Glutamatergic neuron (in vitro differentiated cells): ENCODE data around the gene ACSL5. TPM values are rescaled to one million over a fixed set of nuclear protein-coding genes. Genes with fewer than 3 reads are reported as not detected.

Experiments
- DNase-seq: peaks from one replicate; pipeline ENCODE4 v3.0.0; 2022
- H3K27ac Mint-ChIP-seq: one replicate; pipeline ENCODE4 v1.8.0; 2020; ENCODE audit warnings: mild to moderate bottlenecking, mixed read lengths, inconsistent platforms; ENCODE audit not compliant: unreplicated experiment
- H3K27me3 Mint-ChIP-seq: one replicate; pipeline ENCODE4 v1.8.0; 2020; ENCODE audit warnings: mild to moderate bottlenecking, moderate library complexity, mixed read lengths, inconsistent platforms; ENCODE audit not compliant: unreplicated experiment
- H3K36me3 Mint-ChIP-seq: one replicate; pipeline ENCODE4 v1.8.0; 2020; ENCODE audit warnings: mild to moderate bottlenecking, mixed read lengths, inconsistent platforms; ENCODE audit not compliant: unreplicated experiment
- H3K4me1 Mint-ChIP-seq: one replicate; pipeline ENCODE4 v1.8.0; 2020; ENCODE audit warnings: mild to moderate bottlenecking, low read depth, mixed read lengths, inconsistent platforms; ENCODE audit not compliant: unreplicated experiment
- H3K4me3 Mint-ChIP-seq: one replicate; pipeline ENCODE4 v1.8.0; 2020; ENCODE audit warnings: mild to moderate bottlenecking, mixed read lengths, inconsistent platforms; ENCODE audit not compliant: unreplicated experiment
- H3K9me3 Mint-ChIP-seq: one replicate; pipeline ENCODE4 v1.8.0; 2020; ENCODE audit warnings: mild to moderate bottlenecking, moderate library complexity, mixed read lengths, inconsistent platforms; ENCODE audit not compliant: unreplicated experiment
- total RNA-seq: library from RNA; stranded (reverse); fragmentation: NEBNext Ultra II Directional; extraction: Animal tissue kit (Norgen Biotek cat#: 25700); gene quantifications from one replicate; pipeline ENCODE4 v1.2.1, GENCODE V29; 2021; ENCODE audit not compliant: unreplicated experiment
- TF ChIP-seq, protein P1 (sequence below): fragments of 200-600 bp; sonication (generic); IDR thresholded peaks from one replicate; pipeline ENCODE4 v1.5.0; 2021; ENCODE audit not compliant: partially characterized antibody, unreplicated experiment

ACSL5 gene
- total RNA-seq, 1 donor from 2014 or later, result not detected

DNA sequence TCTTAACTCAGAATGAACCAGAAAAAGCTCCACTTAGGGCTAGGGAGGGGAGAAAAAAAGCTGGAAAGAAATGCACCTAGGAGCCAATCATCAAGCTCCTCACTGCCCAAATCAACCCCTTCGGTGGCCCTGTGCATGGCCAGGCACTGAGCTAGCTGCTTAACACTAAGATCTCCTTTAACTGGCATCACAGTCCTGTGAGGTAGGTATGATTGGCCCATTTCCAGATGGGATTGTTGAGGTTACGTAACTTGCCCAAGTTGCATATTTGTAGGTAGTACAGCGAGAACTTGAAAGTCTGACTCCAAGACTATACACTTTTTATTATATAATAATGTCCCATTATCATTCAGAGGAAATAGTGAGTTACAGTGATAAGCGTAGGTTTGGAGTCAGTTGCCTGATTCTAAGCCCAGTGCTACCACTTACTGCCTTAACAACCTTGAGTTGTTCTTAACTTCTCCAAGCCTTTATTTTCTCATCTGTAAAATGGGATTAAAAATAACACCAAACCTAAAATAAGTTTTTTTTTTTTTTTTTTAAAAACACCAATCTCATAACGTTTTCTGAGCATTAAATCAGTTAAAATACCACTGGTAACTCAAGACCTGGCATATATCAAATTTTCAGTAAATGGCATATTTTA is 37.2 kb upstream of the ACSL5 start:
- H3K36me3 Mint-ChIP-seq, result no peaks in the 10 kb centered on the region
- no peaks in the 10 kb centered on the region for H3K9me3 Mint-ChIP-seq
- TF ChIP-seq, protein P1, sequence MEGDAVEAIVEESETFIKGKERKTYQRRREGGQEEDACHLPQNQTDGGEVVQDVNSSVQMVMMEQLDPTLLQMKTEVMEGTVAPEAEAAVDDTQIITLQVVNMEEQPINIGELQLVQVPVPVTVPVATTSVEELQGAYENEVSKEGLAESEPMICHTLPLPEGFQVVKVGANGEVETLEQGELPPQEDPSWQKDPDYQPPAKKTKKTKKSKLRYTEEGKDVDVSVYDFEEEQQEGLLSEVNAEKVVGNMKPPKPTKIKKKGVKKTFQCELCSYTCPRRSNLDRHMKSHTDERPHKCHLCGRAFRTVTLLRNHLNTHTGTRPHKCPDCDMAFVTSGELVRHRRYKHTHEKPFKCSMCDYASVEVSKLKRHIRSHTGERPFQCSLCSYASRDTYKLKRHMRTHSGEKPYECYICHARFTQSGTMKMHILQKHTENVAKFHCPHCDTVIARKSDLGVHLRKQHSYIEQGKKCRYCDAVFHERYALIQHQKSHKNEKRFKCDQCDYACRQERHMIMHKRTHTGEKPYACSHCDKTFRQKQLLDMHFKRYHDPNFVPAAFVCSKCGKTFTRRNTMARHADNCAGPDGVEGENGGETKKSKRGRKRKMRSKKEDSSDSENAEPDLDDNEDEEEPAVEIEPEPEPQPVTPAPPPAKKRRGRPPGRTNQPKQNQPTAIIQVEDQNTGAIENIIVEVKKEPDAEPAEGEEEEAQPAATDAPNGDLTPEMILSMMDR, result no peak
- DNase-seq, result no peak
- peaks cover 2% of the 10 kb centered on the region for H3K27me3 Mint-ChIP-seq
- no peak overlapping the region for H3K4me3 Mint-ChIP-seq
- H3K27ac Mint-ChIP-seq, result no peak overlapping the region
- peaks cover 4% of the 10 kb centered on the region for H3K4me1 Mint-ChIP-seq

DNA sequence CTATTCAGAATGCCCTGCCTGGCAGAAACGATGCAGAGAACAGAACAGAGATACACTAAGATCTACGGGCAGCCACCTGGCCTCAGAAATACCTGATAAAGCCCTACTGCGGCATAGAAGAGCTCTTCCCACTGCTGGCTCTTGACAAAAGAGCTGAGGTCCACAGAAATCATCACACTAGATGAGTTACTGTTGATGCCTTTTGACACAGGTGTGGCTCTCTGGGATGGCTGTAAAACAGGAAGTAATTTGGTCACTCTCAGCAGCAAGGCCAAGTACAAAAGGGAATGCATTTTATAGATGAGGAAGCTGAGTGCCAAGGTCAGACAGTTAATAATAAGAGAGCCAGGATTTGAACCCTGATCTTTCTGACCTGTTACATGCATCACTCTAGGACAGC is 35.0 kb upstream of the ACSL5 start:
- H3K9me3 Mint-ChIP-seq, result no peaks in the 10 kb centered on the region
- H3K4me3 Mint-ChIP-seq, result no peak overlapping the region
- DNase-seq, result no peak
- peaks cover 2% of the 10 kb centered on the region for H3K27me3 Mint-ChIP-seq
- no peaks in the 10 kb centered on the region for H3K36me3 Mint-ChIP-seq
- peaks cover 4% of the 10 kb centered on the region for H3K4me1 Mint-ChIP-seq
- H3K27ac Mint-ChIP-seq, result no peak overlapping the region
- TF ChIP-seq, protein P1, result no peak

DNA sequence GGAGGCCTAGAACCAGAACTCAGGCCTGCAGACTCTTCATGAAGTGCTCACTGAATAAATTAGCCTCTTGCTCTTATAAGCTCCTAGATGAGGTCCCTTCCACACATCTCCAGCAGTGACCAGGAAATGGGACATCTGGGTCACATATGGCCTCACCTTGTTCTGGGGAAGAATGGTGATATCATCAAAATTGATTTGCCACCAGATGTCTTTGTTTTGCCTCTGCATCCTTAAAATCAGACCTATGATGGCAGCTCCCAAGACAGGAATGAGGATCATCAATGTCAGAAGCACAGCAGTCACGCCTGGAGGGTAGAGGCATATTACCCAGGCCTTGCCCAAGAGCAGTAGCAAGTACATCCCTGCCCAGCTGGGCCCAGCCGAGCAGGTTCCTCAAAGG is 33.3 kb upstream of the ACSL5 start:
- Mint-ChIP-seq H3K9me3 (no peaks in the 10 kb centered on the region), H3K4me3 (no peak overlapping the region), H3K27me3 (peaks cover 2% of the 10 kb centered on the region), H3K4me1 (peaks cover 4% of the 10 kb centered on the region), H3K27ac (no peak overlapping the region), H3K36me3 (no peaks in the 10 kb centered on the region)
- no peak for DNase-seq
- TF ChIP-seq, protein P1, result no peak

DNA sequence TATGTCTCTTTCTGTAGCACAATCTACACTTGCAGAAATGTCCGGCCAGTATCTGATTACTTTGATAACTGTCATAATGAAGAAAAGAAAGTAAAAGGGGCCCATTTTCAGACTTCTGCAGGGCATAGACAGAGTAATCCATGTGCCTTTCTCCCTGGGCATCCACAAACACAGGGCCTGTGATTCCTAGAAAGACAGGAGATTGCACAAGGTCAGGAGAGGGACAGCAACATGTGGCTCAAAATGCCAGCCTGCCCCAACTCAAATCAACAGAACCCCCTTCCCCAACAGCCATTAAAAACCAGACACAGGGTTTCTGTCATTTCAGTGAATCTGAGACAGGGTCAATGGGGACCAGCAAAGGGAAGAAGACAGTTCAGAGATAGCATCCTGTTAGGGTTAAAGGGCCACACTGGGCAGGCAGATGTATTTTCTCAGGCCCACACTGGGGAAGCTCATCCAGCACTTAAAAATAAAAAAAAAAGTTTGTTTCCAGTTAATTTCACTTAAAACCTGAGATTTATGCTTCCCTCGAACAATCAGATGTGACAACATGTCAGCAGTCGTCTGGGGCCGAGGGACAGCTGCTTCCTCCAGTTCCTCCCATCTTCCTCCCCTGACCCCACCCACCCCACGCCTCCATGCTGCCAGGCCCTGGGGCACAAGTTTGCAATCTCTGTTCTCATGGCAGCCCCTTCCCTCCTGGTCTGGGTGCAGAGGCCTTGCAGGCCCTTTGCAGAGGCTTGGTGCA is 30.7 kb upstream of the ACSL5 start:
- no peaks in the 10 kb centered on the region for H3K36me3 Mint-ChIP-seq
- DNase-seq, result no peak
- TF ChIP-seq, protein P1, result no peak
- no peak overlapping the region for H3K4me3 Mint-ChIP-seq
- H3K27me3 Mint-ChIP-seq, result peaks cover 2% of the 10 kb centered on the region
- H3K4me1 Mint-ChIP-seq, result peaks cover 4% of the 10 kb centered on the region
- no peaks in the 10 kb centered on the region for H3K9me3 Mint-ChIP-seq
- no peak overlapping the region for H3K27ac Mint-ChIP-seq

DNA sequence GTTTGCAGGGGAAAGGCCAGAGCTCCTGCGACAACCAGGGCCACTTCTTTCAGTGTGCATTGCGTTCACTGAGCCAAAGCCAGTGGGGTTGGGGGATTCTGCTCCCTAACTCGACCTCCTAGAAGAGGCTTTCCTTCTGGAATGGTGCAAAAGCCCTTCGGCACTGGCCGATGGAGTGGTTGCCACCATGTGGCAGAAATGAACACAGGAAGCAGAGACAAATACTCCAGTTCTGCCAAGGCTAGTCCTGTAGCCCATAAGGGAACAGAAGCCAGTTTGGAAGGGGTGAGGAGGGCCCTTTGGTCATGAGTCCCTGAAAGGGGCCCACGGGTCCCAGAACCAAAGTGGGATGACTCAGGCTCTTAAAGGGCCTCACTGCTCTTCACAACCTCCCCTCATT is 29.7 kb upstream of the ACSL5 start:
- peaks cover 4% of the 10 kb centered on the region for H3K27me3 Mint-ChIP-seq

More for the DNA sequence above, 29.7 kb upstream of the ACSL5 start:
- Mint-ChIP-seq H3K4me3 (no peak overlapping the region), H3K9me3 (no peaks in the 10 kb centered on the region), H3K4me1 (peaks cover 4% of the 10 kb centered on the region), H3K27ac (no peak overlapping the region), H3K36me3 (no peaks in the 10 kb centered on the region)
- DNase-seq, result no peak
- TF ChIP-seq, protein P1, result no peak
